GM21576 (cell line): ENCODE measurements around the gene LRRTM4.
"Not testable (repeated sequence)": the region's sequence is repeated elsewhere in the genome, so short reads cannot be mapped to it uniquely, and the experiment has no call there.

ENCODE experiments used
- ATAC-seq: cut with Tn5 transposase; IDR thresholded peaks from one replicate; pipeline ENCODE4 v1.9.1; 2021; ENCODE audit warnings: mild to moderate bottlenecking, moderate library complexity; ENCODE audit not compliant: unreplicated experiment

The LRRTM4 gene

DNA sequence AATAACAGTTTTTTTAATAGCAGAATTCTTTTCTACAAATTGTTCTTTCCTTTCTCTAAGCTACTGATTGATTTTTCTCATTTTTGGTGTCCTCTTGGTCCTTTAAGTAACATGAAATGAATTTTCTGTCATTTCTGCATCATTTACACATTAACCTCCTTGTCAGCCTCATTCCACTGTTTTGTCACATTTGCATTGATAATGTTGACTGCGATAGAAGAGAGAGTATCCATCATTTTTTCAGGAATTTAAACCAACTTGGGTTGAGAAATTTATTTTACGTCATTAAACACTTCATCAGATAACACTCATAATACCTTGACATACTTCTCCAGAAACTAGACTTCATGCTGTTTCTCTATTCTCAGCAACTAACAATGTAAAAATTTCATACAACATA lies 422.2 kb downstream of the LRRTM4 start:
- no peak for ATAC-seq

GRCh38 chr2:77095525-77095924 lies 426.7 kb downstream of the LRRTM4 start:
- ATAC-seq = not testable (repeated sequence)

DNA sequence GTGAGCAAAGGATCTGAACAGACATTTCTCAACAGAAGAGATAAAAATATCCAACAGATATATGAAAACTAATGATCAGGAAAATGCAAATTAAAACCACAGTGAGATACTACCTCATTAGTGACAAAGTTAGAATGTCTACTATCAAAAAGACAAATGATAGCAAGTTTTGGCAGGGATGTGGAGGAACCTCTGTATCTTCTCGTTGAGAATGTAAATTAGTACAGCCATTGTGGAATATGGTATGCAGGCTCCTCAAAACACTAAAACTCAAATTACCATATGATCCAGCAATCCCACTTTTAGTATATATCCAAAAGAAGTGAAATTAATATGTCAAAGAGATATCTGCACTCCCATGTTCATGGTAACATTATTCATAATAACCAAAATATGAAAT lies 427.1 kb downstream of the LRRTM4 start:
- no peak for ATAC-seq

GRCh38 chr2:77088424-77088823 lies 433.8 kb downstream of the LRRTM4 start:
- ATAC-seq = not testable (repeated sequence)

DNA sequence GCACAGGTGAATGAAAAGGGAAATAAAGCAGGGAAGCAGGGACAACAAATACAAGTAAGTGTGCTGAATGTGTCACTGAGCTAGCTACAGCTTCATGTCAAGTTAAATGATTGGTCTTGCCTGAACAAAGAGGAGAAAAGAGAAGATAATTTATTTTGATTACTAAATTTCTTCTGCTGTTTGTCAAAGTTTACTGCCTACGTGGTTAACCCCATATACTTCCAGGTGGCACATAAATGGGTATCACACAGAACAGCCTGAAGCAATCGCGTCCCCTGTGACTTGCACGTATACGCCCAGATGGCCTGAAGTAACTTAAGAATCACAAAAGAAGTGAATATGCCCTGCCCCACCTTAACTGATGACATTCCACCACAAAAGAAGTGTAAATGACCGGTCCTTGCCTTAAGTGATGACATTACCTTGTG lies 434.2 kb downstream of the LRRTM4 start:
- no peak for ATAC-seq

DNA sequence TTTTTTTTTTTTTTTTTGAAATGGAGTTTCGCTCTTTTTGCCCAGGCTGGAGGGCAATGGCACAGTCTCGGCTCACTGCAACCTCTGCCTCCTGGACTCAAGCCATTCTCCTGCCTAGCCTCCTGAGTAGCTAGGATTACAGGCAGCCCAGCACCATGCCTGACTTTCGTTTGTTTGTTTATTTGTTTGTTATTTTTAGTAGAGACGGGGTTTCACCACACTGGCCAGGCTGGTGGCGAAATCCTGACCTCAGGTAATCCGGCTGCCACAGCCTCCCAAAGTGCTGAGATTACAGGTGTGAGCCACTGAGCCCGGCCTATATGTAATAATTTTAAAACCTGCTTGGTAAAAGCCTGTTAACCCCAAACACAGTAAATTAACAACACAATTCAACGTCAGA lies 435.7 kb downstream of the LRRTM4 start:
- no peak for ATAC-seq

DNA sequence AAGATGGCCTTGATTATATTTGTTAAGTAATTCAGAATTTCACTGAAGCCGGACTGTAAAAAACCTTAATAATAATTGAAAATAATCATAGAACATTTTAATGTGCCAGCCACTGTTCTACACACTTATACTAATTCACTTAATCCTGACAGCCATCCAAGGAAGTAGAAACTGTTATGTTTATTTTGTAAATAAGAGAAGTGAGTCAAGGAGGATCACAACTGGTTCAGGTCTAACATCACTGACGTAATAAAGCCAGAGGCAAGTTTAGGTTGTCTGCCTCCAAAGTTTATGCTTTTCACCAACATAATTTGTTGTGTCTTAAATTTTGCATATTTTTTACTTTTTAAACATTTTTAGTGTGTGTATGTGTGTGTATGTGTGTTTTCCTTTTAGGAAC lies 436.1 kb downstream of the LRRTM4 start:
- ATAC-seq = no peak

- no peak for ATAC-seq
Measured at GRCh38 chr2:77085561-77085960, 436.6 kb downstream of the LRRTM4 start.

GRCh38 chr2:77081597-77081996 lies 440.6 kb downstream of the LRRTM4 start:
- ATAC-seq = no peak

DNA sequence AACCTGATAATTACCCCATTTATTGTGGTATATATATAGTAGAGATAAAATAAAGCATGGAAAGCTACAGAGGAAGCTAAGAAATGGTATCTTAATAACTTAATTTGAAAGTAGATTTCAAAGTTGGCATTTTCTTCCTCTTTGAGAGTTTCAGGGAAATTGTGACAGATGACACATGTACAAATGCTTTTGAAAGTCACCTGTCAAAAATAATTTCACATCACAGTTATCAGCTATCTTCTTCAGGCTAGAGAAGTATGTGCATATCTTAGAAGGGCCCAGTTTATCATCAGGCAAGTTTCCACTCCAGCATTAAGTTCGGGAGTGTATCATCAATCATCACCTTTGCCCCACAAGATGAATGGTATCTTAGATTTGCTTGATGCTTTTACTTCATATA lies 457.9 kb downstream of the LRRTM4 start:
- ATAC-seq = no peak

DNA sequence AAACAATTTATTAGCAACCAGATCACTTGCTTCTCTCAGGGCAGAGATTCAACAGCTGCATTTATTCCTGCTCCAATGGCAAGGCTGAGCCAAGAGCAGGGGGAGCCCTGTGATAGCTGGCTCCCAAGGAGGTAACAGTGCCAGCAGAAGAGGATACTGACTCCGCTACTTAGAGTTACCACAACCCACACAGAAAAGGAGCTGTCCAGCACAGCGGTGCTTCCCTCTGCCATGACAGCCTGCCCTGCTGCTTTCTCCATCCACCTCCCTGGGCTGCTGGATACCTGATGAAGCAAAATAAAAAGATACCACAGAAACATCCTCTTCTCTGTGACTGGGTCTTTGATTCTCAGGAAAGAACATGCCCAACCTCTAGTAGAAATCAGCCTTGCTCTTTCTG lies 467.2 kb downstream of the LRRTM4 start:
- no peak for ATAC-seq

DNA sequence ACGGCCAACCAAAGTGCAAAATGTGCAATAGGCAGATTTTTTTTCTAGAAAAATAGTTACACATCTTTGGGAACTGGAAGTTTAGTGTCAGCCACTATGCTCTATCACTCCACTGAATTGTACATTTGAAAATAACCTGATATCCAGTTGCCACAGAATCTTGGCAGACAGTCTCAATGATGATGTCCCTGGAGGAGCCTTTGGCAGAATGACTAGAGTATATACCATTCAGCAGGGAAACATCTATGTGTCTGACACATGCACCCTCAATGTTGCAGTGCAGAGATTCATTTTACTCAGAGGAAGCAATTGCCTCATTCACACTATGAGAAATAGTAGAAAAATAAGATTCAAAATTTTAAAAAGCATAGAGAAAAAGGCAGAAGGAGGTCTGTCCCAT lies 475.8 kb downstream of the LRRTM4 start:
- no peak for ATAC-seq

GRCh38 chr2:77045456-77045855 lies 476.7 kb downstream of the LRRTM4 start:
- not testable (repeated sequence) for ATAC-seq

GRCh38 chr2:77034445-77034844 lies 487.7 kb downstream of the LRRTM4 start:
- no peak for ATAC-seq

DNA sequence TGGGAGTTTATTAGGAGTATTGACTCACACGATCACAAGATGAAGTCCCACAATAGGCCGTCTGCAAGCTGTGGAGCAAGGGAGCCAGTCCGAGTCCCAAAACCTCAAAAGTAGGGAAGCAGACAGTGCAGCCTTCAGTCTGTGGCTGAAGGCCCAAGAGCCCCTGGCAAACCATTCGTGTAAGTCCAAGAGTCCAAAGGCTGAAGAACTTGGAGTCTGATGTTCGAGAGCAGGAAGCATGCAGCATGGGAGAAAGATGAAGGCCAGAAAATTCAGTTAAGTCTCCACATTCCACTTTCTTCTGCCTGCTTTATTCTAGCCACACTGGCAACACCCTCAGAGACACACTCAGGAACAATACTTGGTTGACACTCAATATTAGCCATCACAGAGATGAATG lies 492.9 kb downstream of the LRRTM4 start:
- not testable (repeated sequence) for ATAC-seq

DNA sequence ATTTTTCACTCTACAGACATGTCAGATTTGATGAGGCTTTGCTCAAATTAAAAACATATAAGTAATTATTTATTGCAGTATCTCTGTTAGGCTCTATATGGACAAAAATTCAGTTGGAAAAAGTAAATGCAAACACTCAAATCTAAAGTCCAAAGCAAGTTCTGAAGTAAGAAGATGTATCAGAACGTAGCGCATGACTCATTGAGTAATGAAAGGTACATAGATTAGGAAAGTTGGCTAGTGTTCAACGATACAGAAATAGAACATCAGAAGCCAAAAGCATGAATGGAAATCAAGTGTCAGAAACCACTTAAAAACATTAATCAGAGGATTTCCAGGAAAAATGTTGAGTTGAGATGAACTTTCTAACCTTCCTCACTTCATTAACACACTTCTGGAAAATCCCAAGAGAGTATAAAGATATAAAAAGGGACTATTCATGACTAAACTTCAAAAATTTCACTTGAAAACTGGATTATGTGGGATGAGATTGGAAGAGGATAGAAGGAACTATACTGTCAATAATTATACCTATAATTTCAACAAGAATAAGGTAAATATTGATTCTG lies 494.1 kb downstream of the LRRTM4 start:
- no peak for ATAC-seq

GRCh38 chr2:77025714-77026113 lies 496.5 kb downstream of the LRRTM4 start:
- no peak for ATAC-seq

- no peak for ATAC-seq
Measured at GRCh38 chr2:77021161-77021560, 501.0 kb downstream of the LRRTM4 start.

GRCh38 chr2:77018219-77018618 lies 504.0 kb downstream of the LRRTM4 start:
- no peak for ATAC-seq

DNA sequence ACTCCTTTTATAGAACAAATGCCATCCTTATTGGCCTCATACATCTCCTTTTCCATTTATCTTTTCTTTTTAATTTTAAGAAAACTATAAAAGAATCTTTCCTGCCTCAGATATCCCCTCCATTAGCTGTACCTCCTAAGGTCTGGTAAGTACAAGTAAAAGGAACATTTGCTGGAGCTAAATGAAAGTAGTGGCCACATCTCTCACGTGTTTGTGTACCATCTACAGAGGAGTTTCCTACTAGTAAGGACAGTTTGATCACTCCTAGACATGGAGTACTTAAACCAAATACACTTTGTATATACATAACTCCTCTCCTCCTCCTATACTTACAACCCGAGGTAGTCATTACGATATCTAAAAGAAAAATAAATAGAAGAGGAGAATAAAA lies 504.8 kb downstream of the LRRTM4 start:
- no peak for ATAC-seq

GRCh38 chr2:77016443-77017354 lies 505.5 kb downstream of the LRRTM4 start:
- no peak for ATAC-seq

GRCh38 chr2:77013953-77014352 lies 508.2 kb downstream of the LRRTM4 start:
- no peak for ATAC-seq
